ENCODE data around the gene MAP2K4.

Gene MAP2K4

DNA sequence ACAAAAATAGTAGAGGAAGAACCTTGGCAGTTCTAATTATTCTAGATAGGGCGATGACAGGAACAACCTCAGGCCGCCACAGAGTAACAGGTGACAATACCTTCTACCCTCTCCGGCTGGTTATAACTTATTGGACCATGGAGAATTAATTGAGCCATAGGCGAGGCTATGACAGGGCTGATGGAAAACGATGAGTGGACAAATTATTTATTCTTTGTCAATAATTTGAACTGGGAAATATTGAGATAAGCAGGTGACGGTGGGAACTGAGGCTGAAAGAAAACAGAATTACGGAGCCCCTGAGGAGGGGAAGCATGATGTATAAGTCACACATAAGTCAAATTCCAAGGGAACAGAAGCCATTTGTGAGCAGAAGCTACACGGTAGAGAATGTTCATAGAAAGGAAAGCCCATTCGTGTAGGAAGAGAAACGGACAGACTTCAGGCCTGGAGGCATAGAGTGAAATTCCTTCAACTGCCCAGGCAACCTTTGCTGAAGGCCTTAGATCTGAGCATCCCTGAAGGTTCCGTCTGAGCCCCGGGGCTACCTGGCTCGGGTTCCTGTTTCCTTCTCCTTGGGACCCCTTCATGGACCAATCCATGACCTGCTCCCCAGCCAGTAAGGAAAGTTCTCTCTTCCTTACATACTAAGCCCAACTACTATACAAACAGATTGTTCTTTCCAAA is 158.1 kb downstream of the MAP2K4 start:
- no peak overlapping the region for H3K4me3 ChIP-seq (ENCODE audit: low read depth, low read length)
- TF ChIP-seq, protein P1, sequence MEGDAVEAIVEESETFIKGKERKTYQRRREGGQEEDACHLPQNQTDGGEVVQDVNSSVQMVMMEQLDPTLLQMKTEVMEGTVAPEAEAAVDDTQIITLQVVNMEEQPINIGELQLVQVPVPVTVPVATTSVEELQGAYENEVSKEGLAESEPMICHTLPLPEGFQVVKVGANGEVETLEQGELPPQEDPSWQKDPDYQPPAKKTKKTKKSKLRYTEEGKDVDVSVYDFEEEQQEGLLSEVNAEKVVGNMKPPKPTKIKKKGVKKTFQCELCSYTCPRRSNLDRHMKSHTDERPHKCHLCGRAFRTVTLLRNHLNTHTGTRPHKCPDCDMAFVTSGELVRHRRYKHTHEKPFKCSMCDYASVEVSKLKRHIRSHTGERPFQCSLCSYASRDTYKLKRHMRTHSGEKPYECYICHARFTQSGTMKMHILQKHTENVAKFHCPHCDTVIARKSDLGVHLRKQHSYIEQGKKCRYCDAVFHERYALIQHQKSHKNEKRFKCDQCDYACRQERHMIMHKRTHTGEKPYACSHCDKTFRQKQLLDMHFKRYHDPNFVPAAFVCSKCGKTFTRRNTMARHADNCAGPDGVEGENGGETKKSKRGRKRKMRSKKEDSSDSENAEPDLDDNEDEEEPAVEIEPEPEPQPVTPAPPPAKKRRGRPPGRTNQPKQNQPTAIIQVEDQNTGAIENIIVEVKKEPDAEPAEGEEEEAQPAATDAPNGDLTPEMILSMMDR (IDR thresholded peaks at IDR 0.05; ENCODE audit: borderline replicate concordance, insufficient read depth, low read depth, low read length): no peak

GRCh38 chr17:12180644-12181261 is 160.1 kb downstream of the MAP2K4 start:
- TF ChIP-seq, protein P1 (IDR thresholded peaks at IDR 0.05; ENCODE audit: borderline replicate concordance, insufficient read depth, low read depth, low read length): peak; percentile 49; the same call in 1 of the 2 replicates
- no peak overlapping the region for H3K4me3 ChIP-seq (ENCODE audit: low read depth, low read length)

- TF ChIP-seq, protein P1 (IDR thresholded peaks at IDR 0.05; ENCODE audit: borderline replicate concordance, insufficient read depth, low read depth, low read length): no peak
- H3K4me3 ChIP-seq (ENCODE audit: low read depth, low read length): no peak overlapping the region
Measured at GRCh38 chr17:12187658-12188057, 167.0 kb downstream of the MAP2K4 start.

- TF ChIP-seq, protein P1 (IDR thresholded peaks at IDR 0.05; ENCODE audit: borderline replicate concordance, insufficient read depth, low read depth, low read length): no peak
- H3K4me3 ChIP-seq (ENCODE audit: low read depth, low read length): no peak overlapping the region
Measured at GRCh38 chr17:12193144-12193735, 172.6 kb downstream of the MAP2K4 start.

Data from GM12875 (cell line).